ENCODE results near the gene PLOD2.

Gene PLOD2

GRCh38 chr3:146166415-146166821 is 5.4 kb upstream of the PLOD2 start:
- Histone ChIP-seq H3K27me3 (ENCODE audit: insufficient read depth, low read length, poor library complexity, severe bottlenecking) (no peaks in the 10 kb centered on the region), H3K4me2 (ENCODE audit: low read depth, low read length, poor library complexity, severe bottlenecking) (no peak overlapping the region), H3K36me3 (ENCODE audit: insufficient read depth, low read length) (no peaks in the 10 kb centered on the region), H3K9me2 (replicated peaks; ENCODE audit: low read depth, low read length) (no peaks in the 10 kb centered on the region), H4K20me1 (ENCODE audit: insufficient read depth, low read length, poor library complexity, severe bottlenecking) (no peaks in the 10 kb centered on the region), H2AFZ (ENCODE audit: low read length) (no peak overlapping the region), H3K79me2 (ENCODE audit: insufficient read depth, low read length) (no peaks in the 10 kb centered on the region), H3K9me3 (ENCODE audit: insufficient read depth, low read depth, low read length) (no peaks in the 10 kb centered on the region), H3K4me3 (ENCODE audit: low read length, poor library complexity, severe bottlenecking) (no peak overlapping the region), H3K4me1 (ENCODE audit: insufficient read depth, low read length, poor library complexity, severe bottlenecking) (no peaks in the 10 kb centered on the region), H3F3A (ENCODE audit: low read depth) (no peaks in the 10 kb centered on the region), H3K9ac (ENCODE audit: low read depth, low read length, poor library complexity, severe bottlenecking) (no peak overlapping the region)
- no peak for TF ChIP-seq EZH2phosphoT487 (IDR thresholded peaks at IDR 0.05; ENCODE audit: borderline replicate concordance)

DNA sequence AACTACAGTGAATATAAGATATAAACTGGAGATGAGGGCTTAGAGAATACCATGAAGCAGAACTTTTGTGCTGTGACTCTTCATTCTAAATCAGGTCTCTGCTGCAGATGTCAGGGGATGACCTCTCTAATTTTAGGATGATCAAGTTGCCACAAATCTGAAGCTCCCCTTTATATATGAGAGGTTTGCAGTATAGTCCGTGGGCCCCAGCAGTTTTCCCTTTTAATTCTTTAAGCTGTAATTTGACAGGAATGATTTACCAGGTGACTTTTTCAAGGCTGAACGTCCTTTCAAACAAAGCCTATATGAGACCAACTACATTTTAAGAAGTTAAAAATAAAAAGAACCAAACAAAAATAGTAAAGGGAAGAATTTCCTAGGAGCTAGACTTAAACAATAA is 4.9 kb upstream of the PLOD2 start:
- Histone ChIP-seq H3K9ac (ENCODE audit: low read depth, low read length, poor library complexity, severe bottlenecking) (no peak overlapping the region), H3K4me2 (ENCODE audit: low read depth, low read length, poor library complexity, severe bottlenecking) (no peak overlapping the region)

GRCh38 chr3:146164971-146165769 is 4.2 kb upstream of the PLOD2 start:
- H3K9me2 ChIP-seq (replicated peaks; ENCODE audit: low read depth, low read length), result no peaks in the 10 kb centered on the region
- no peak overlapping the region for H3K4me3 ChIP-seq (ENCODE audit: low read length, poor library complexity, severe bottlenecking)
- H3K36me3 ChIP-seq (ENCODE audit: insufficient read depth, low read length), result no peaks in the 10 kb centered on the region
- H2AFZ ChIP-seq (ENCODE audit: low read length), result no peak overlapping the region
- H3K4me1 ChIP-seq (ENCODE audit: insufficient read depth, low read length, poor library complexity, severe bottlenecking), result no peaks in the 10 kb centered on the region
- TF ChIP-seq EZH2phosphoT487 (IDR thresholded peaks at IDR 0.05; ENCODE audit: borderline replicate concordance) (no peak), CTCF (conservative IDR thresholded peaks at IDR 0.05; ENCODE audit: low read length) (no peak)
- no peak overlapping the region for H3K9ac ChIP-seq (ENCODE audit: low read depth, low read length, poor library complexity, severe bottlenecking)
- no peak overlapping the region for H3K4me2 ChIP-seq (ENCODE audit: low read depth, low read length, poor library complexity, severe bottlenecking)
- no peaks in the 10 kb centered on the region for H3K27me3 ChIP-seq (ENCODE audit: insufficient read depth, low read length, poor library complexity, severe bottlenecking)
- H4K20me1 ChIP-seq (ENCODE audit: insufficient read depth, low read length, poor library complexity, severe bottlenecking), result no peaks in the 10 kb centered on the region
- no peaks in the 10 kb centered on the region for H3F3A ChIP-seq (ENCODE audit: low read depth)
- no peaks in the 10 kb centered on the region for H3K9me3 ChIP-seq (ENCODE audit: insufficient read depth, low read depth, low read length)
- no peaks in the 10 kb centered on the region for H3K79me2 ChIP-seq (ENCODE audit: insufficient read depth, low read length)

More for the DNA sequence above, 4.9 kb upstream of the PLOD2 start:
- Histone ChIP-seq H2AFZ (ENCODE audit: low read length) (no peak overlapping the region), H3K4me1 (ENCODE audit: insufficient read depth, low read length, poor library complexity, severe bottlenecking) (no peaks in the 10 kb centered on the region), H3K4me3 (ENCODE audit: low read length, poor library complexity, severe bottlenecking) (no peak overlapping the region), H3K9me2 (replicated peaks; ENCODE audit: low read depth, low read length) (no peaks in the 10 kb centered on the region), H3K36me3 (ENCODE audit: insufficient read depth, low read length) (no peaks in the 10 kb centered on the region), H3K9me3 (ENCODE audit: insufficient read depth, low read depth, low read length) (no peaks in the 10 kb centered on the region), H3F3A (ENCODE audit: low read depth) (no peaks in the 10 kb centered on the region), H3K79me2 (ENCODE audit: insufficient read depth, low read length) (no peaks in the 10 kb centered on the region), H3K27me3 (ENCODE audit: insufficient read depth, low read length, poor library complexity, severe bottlenecking) (no peaks in the 10 kb centered on the region), H4K20me1 (ENCODE audit: insufficient read depth, low read length, poor library complexity, severe bottlenecking) (no peaks in the 10 kb centered on the region)
- TF ChIP-seq CTCF (conservative IDR thresholded peaks at IDR 0.05; ENCODE audit: low read length) (no peak), EZH2phosphoT487 (IDR thresholded peaks at IDR 0.05; ENCODE audit: borderline replicate concordance) (no peak)

GRCh38 chr3:146164506-146164905 is 3.5 kb upstream of the PLOD2 start:
- no peaks in the 10 kb centered on the region for H4K20me1 ChIP-seq (ENCODE audit: insufficient read depth, low read length, poor library complexity, severe bottlenecking)
- H3K4me3 ChIP-seq (ENCODE audit: low read length, poor library complexity, severe bottlenecking), result no peak overlapping the region
- H2AFZ ChIP-seq (ENCODE audit: low read length), result no peak overlapping the region
- H3K9ac ChIP-seq (ENCODE audit: low read depth, low read length, poor library complexity, severe bottlenecking), result no peak overlapping the region
- no peak overlapping the region for H3K4me2 ChIP-seq (ENCODE audit: low read depth, low read length, poor library complexity, severe bottlenecking)
- no peaks in the 10 kb centered on the region for H3K9me2 ChIP-seq (replicated peaks; ENCODE audit: low read depth, low read length)
- H3K9me3 ChIP-seq (ENCODE audit: insufficient read depth, low read depth, low read length), result no peaks in the 10 kb centered on the region
- no peaks in the 10 kb centered on the region for H3K27me3 ChIP-seq (ENCODE audit: insufficient read depth, low read length, poor library complexity, severe bottlenecking)
- TF ChIP-seq CTCF (conservative IDR thresholded peaks at IDR 0.05; ENCODE audit: low read length) (no peak), EZH2phosphoT487 (IDR thresholded peaks at IDR 0.05; ENCODE audit: borderline replicate concordance) (no peak)
- no peaks in the 10 kb centered on the region for H3F3A ChIP-seq (ENCODE audit: low read depth)
- no peaks in the 10 kb centered on the region for H3K79me2 ChIP-seq (ENCODE audit: insufficient read depth, low read length)
- H3K36me3 ChIP-seq (ENCODE audit: insufficient read depth, low read length), result no peaks in the 10 kb centered on the region
- H3K4me1 ChIP-seq (ENCODE audit: insufficient read depth, low read length, poor library complexity, severe bottlenecking), result no peaks in the 10 kb centered on the region
